Activated CD4-positive, alpha-beta T cell treated with anti-CD3 and anti-CD28 coated beads, Interleukin-10, Interleukin-2, amounts not matched to agents 100 ng/mL and 50 ng/mL, durations not matched to agents 16 hours and 8 hours (primary cell): ENCODE results near the gene POU3F3.

Source experiments
- DNase-seq: peaks from one replicate; pipeline ENCODE4 v3.0.0-alpha.2; 2020

Gene POU3F3

GRCh38 chr2:104847586-104848160 is 6.2 kb upstream of the POU3F3 start:
- DNase-seq, result no peak

GRCh38 chr2:104848526-104848925 is 5.4 kb upstream of the POU3F3 start:
- no peak for DNase-seq

- no peak for DNase-seq
Measured at GRCh38 chr2:104849101-104849500, 4.8 kb upstream of the POU3F3 start.

GRCh38 chr2:104849618-104850141 is 4.2 kb upstream of the POU3F3 start:
- DNase-seq, result peak; percentile 70

- DNase-seq, result no peak
Measured at GRCh38 chr2:104850361-104851290, 3.3 kb upstream of the POU3F3 start.

- no peak for DNase-seq
Measured at GRCh38 chr2:104851291-104852089, 2.4 kb upstream of the POU3F3 start.

- no peak for DNase-seq
Measured at GRCh38 chr2:104852090-104852666, 1.7 kb upstream of the POU3F3 start.

GRCh38 chr2:104854498-104855220 is 744 bp downstream of the POU3F3 start:
- DNase-seq, result no peak

- no peak for DNase-seq
Measured at GRCh38 chr2:104855221-104856085, 1.5 kb downstream of the POU3F3 start.

- DNase-seq, result no peak
Measured at GRCh38 chr2:104856086-104856972, 2.4 kb downstream of the POU3F3 start.

GRCh38 chr2:104856973-104857261 is 3.0 kb downstream of the POU3F3 start:
- DNase-seq, result no peak

GRCh38 chr2:104857262-104858005 is 3.5 kb downstream of the POU3F3 start:
- DNase-seq, result no peak

- no peak for DNase-seq
Measured at GRCh38 chr2:104858006-104858978, 4.4 kb downstream of the POU3F3 start.

- no peak for DNase-seq
Measured at GRCh38 chr2:104859291-104859765, 5.4 kb downstream of the POU3F3 start.

- no peak for DNase-seq
Measured at GRCh38 chr2:104859766-104860450, 6.0 kb downstream of the POU3F3 start.

GRCh38 chr2:104860451-104860790 is 6.5 kb downstream of the POU3F3 start:
- DNase-seq, result no peak

GRCh38 chr2:104861351-104862057 is 7.6 kb downstream of the POU3F3 start:
- DNase-seq, result no peak
